ENCODE results near the gene SORCS2. TPM values are rescaled to one million over a fixed set of nuclear protein-coding genes. Genes with fewer than 3 reads are reported as not detected.

SORCS2 gene
- total RNA-seq, 2 donors from 2014 or later = 0.68 to 0.92 TPM

GRCh38 chr4:7240306-7240705, 48.0 kb downstream of the SORCS2 start:
- Histone ChIP-seq H3K4me3 (no peak overlapping the region), H3K27ac (no peak overlapping the region), H3K4me1 (ENCODE audit: control insufficient read depth in 1 of 2, low read depth in 2 of 2) (peaks cover 0 to 17% of the 10 kb centered on the region in 2 donors), H3K9me3 (peaks cover 2% of the 10 kb centered on the region), H3K36me3 (no peaks in the 10 kb centered on the region), H3K27me3 (replicated peaks; ENCODE audit: insufficient read depth) (no peaks in the 10 kb centered on the region)
- TF ChIP-seq CTCF (IDR thresholded peaks at IDR 0.05) = no peak
- ATAC-seq (ENCODE audit: insufficient number of reproducible peaks, low FRiP score, low read depth) (no peak), DNase-seq (ENCODE audit: low spot score) (no peak)

- ATAC-seq (ENCODE audit: insufficient number of reproducible peaks, low FRiP score, low read depth) (no peak), DNase-seq (ENCODE audit: low spot score) (no peak)
- no peak overlapping the region for H3K4me3 ChIP-seq
These were observed 49.3 kb downstream of the SORCS2 start for GRCh38 chr4:7241597-7242125.

GRCh38 chr4:7242766-7243165, 50.4 kb downstream of the SORCS2 start:
- DNase-seq (ENCODE audit: low spot score) (no peak), ATAC-seq (ENCODE audit: insufficient number of reproducible peaks, low FRiP score, low read depth) (no peak)
- H3K4me1 ChIP-seq (ENCODE audit: control insufficient read depth in 1 of 2, low read depth in 2 of 2) = peaks cover 0 to 8% of the 10 kb centered on the region in 2 donors
- no peak overlapping the region for H3K27ac ChIP-seq
- peaks cover 2% of the 10 kb centered on the region for H3K9me3 ChIP-seq
- no peak for TF ChIP-seq CTCF (IDR thresholded peaks at IDR 0.05)
- no peaks in the 10 kb centered on the region for H3K27me3 ChIP-seq (replicated peaks; ENCODE audit: insufficient read depth)
- no peak overlapping the region for H3K4me3 ChIP-seq
- no peaks in the 10 kb centered on the region for H3K36me3 ChIP-seq

More at GRCh38 chr4:7241597-7242125, 49.3 kb downstream of the SORCS2 start:
- TF ChIP-seq CTCF (IDR thresholded peaks at IDR 0.05) = no peak
- Histone ChIP-seq H3K4me1 (ENCODE audit: control insufficient read depth in 1 of 2, low read depth in 2 of 2) (peaks cover 0 to 15% of the 10 kb centered on the region in 2 donors), H3K27me3 (replicated peaks; ENCODE audit: insufficient read depth) (no peaks in the 10 kb centered on the region), H3K27ac (no peak overlapping the region), H3K9me3 (peaks cover 2% of the 10 kb centered on the region), H3K36me3 (no peaks in the 10 kb centered on the region)

- H3K9me3 ChIP-seq = no peaks in the 10 kb centered on the region
- H3K36me3 ChIP-seq = no peaks in the 10 kb centered on the region
- no peaks in the 10 kb centered on the region for H3K27me3 ChIP-seq (replicated peaks; ENCODE audit: insufficient read depth)
- H3K27ac ChIP-seq = no peak overlapping the region
- no peak for TF ChIP-seq CTCF (IDR thresholded peaks at IDR 0.05)
- H3K4me3 ChIP-seq = no peak overlapping the region
- DNase-seq (ENCODE audit: low spot score) (no peak), ATAC-seq (ENCODE audit: insufficient number of reproducible peaks, low FRiP score, low read depth) (no peak)
- peaks cover 0 to 8% of the 10 kb centered on the region in 2 donors for H3K4me1 ChIP-seq (ENCODE audit: control insufficient read depth in 1 of 2, low read depth in 2 of 2)
These were observed 51.4 kb downstream of the SORCS2 start for GRCh38 chr4:7243609-7244330.

GRCh38 chr4:7244331-7244665, 52.0 kb downstream of the SORCS2 start:
- DNase-seq (ENCODE audit: low spot score) (no peak), ATAC-seq (ENCODE audit: insufficient number of reproducible peaks, low FRiP score, low read depth) (no peak)
- H3K4me3 ChIP-seq = no peak overlapping the region
- H3K4me1 ChIP-seq (ENCODE audit: control insufficient read depth in 1 of 2, low read depth in 2 of 2) = peaks cover 0 to 8% of the 10 kb centered on the region in 2 donors
- H3K36me3 ChIP-seq = no peaks in the 10 kb centered on the region
- no peak overlapping the region for H3K27ac ChIP-seq
- no peaks in the 10 kb centered on the region for H3K27me3 ChIP-seq (replicated peaks; ENCODE audit: insufficient read depth)
- TF ChIP-seq CTCF (IDR thresholded peaks at IDR 0.05) = no peak
- H3K9me3 ChIP-seq = peaks cover 3% of the 10 kb centered on the region
